Fibroblast of the conjunctiva (primary cell): Measurements from ENCODE around the gene ZNF254.
A peak's percentile ranks its signal among the peaks of the same experiment; 100 is the strongest.
"Not testable (repeated sequence)": the region's sequence is repeated elsewhere in the genome, so short reads cannot be mapped to it uniquely, and the experiment has no call there.

Experiments
- DNase-seq: peaks from one replicate; pipeline ENCODE4 v3.0.0-alpha.2; 2010; ENCODE audit warnings: low read depth

ZNF254 gene

GRCh38 chr19:24086974-24087595 lies at the start of gene ZNF254:
TSS of gene ZNF254 (plus strand) at chr19:24087187. CDS start at chr19:24087308, 121 bp downstream.
- DNase-seq, result peak; percentile 92

DNA sequence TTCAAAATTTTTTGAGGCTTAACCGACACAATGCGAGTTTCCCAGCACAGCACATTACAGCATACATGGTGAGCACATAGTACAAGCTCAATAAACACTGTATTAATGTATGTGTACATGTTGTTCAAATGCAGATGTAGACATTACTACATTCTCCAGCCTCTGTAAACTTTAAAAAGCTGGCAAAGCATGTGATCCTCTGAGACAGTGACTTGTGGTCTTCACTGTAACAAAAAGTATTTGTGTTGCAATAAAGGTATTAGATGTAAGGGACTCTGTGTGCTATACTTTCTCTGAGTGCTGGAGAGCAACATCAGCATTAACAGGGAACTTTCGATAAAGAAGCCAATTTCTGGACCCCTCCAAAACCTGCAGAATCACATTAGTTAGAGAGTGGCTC lies 46.4 kb upstream of the ZNF254 start:
- DNase-seq, result no peak

DNA sequence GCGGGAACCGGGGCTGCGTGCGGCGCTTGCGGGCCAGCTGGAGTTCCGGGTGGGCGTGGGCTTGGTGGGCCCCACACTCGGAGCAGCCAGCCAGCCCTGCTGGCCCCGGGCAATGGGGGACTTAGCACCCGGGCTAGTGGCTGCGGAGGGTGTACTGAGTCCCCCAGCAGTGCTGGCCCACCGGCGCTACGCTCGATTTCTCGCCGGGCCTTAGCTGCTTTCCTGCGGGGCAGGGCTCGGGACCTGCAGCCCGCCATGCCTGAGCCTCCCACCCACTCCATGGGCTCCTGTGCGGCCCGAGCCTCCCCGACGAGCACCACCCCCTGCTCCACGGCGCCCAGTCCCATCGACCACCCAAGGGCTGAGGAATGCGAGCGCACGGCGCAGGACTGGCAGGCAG lies 45.7 kb upstream of the ZNF254 start:
- not testable (repeated sequence) for DNase-seq

DNA sequence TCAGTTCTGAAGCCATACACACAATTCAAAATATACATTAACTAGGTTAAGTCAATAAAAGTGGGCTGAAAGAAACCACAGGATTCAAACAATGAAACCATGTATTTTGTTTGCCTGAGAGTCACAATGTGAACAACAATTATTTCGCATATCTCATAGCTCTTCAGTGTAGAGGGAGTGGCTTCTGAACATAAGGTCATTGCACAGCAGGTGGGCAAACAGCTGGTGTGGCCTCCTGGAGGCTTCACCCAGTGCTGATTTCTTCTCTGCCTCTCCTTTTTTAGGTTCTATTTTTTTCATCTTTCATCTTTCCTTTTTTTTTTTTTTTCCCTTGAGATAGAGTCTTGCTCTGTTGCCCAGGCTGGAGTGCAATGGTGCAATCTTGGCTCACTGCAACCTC lies 40.4 kb upstream of the ZNF254 start:
- DNase-seq, result no peak

GRCh38 chr19:24048261-24048660 lies 38.7 kb upstream of the ZNF254 start:
- no peak for DNase-seq

GRCh38 chr19:24049537-24049936 lies 37.5 kb upstream of the ZNF254 start:
- DNase-seq, result no peak

GRCh38 chr19:24051516-24051915 lies 35.5 kb upstream of the ZNF254 start:
- no peak for DNase-seq

- DNase-seq, result no peak
These were observed 34.2 kb upstream of the ZNF254 start for GRCh38 chr19:24052811-24053210.

DNA sequence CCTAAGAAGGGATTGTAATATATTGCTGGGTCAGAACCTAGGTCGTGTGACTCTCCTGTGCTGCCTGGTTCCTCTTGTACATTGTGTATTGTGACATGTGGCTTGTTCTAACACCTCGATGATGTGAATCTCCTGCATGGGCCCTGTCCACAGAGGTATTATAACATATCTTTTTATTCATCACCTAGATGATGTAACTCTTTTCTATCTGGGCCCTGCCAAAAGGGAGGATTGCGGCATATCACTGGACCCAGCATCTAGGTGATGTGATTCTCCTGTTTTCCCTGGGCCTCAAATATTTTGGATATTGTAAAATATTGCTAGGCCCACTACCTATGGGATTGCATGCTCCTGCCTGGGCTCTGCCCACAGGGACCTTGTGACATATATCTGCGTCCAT lies 33.4 kb upstream of the ZNF254 start:
- no peak for DNase-seq

GRCh38 chr19:24054044-24054935 lies 32.7 kb upstream of the ZNF254 start:
- DNase-seq, result peak; percentile 26

GRCh38 chr19:24055548-24055947 lies 31.4 kb upstream of the ZNF254 start:
- DNase-seq, result no peak

GRCh38 chr19:24057144-24057543 lies 29.8 kb upstream of the ZNF254 start:
- no peak for DNase-seq

DNA sequence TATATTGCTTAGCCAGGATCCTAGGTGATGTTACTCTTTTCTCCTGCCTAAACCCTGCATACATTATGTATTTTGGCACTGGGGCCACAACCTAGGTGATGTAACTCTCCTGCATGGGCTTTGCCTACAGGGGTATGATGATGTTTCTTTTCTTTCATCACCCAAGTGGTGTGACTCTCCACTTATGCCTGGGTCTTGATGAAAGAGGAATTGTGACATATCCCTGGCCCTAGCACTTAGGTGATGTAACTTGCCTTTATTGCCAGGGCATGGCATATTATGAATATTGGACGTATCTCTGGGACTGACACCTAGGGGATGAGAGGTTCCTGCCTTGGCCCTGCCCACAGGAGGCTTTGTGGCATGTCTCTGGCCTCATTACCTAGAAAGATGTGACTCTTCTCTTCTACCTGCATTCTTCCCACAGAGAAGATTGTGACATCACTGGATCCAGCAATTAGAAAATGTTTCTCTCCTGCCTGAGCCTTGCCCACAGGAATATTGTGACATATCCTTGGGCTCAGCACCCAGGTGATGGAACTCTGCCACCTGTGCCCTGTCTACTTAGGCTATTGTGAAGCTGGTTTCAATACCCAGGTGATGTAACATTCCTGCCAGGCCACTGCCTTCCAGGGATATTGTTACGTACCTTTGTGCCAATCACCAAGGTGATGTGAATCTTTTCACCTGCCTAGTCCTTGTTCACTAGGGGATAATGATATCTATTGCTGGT lies 27.3 kb upstream of the ZNF254 start:
- DNase-seq, result no peak

GRCh38 chr19:24060687-24061356 lies 26.2 kb upstream of the ZNF254 start:
- DNase-seq, result no peak

DNA sequence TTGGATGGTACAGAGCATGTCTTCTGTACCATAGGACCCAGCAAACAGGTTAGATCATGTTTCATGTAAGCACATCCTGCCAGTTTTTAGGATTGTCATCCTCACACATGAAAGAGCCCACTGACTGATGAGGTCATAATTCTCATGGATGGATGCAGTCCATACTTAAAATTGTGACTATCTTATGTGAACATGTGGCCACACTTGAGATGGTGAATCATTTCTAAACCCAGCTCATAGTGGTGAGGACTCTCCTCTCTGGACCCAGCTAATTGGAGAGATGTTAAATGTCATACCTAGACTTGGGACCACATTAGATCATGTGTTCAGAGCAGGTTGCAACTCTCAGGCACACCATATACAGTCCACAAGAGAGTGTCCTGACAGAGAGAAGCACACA lies 24.8 kb upstream of the ZNF254 start:
- DNase-seq, result no peak

DNA sequence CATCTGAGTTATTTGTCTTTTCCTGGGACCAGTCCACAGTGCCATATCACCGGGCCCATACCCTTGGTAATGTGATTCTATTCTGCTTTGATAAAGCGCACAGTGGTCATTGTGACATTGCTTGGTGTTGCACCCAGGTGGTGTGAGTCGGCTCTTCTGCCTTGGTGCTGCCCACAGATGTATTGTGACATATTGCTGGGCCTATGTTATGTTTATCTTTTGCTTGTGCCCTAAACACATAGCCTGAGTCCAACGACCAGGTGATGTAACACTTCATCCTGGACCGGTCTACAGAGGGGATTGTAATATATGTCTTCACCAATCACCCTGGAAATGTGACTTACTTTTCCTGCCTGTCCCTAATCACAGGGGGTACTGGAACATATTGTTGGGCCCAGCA lies 23.7 kb upstream of the ZNF254 start:
- DNase-seq, result no peak

DNA sequence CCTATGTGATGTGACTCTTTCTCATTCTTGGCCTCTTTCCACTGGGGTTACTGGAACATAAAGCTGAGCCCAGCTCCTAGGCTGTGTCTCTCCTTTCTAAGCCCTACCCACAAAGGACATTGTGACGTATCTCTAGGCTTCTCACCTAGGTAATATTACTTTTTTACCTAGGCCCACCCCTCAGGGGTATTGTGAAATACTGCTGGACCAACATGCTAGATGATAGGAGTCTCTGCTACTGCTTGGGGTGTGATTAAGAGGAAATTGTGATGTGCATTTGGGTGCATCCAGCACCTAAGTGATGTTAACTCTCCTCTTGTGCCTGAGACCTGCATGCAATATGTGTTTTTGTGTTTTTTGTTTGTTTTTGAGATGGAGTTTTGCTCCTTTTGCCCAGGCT lies 22.8 kb upstream of the ZNF254 start:
- DNase-seq, result no peak

- no peak for DNase-seq
These were observed 21.7 kb upstream of the ZNF254 start for GRCh38 chr19:24065243-24065642.

- no peak for DNase-seq
These were observed 21.0 kb upstream of the ZNF254 start for GRCh38 chr19:24065865-24066604.

- no peak for DNase-seq
These were observed 16.9 kb upstream of the ZNF254 start for GRCh38 chr19:24069905-24070657.

DNA sequence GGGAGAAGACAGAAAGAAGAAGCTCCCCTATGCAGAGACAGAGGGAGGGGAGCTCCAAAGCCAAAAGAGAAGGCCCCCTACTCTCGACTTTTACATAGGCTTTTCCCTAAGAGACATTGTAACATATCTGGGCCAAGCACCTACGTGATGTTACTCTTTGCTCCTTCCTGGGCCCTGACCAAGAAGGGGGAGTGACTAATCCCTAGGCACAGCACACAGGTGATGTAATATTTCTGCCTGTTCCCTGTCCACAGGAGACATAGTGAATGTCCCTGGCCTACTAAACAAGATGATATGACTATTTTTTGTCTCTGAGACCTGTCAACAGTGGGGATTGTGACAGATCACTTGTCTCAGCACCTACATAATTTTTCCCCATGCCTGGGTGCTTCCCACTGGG lies 15.9 kb upstream of the ZNF254 start:
- DNase-seq, result no peak
